OCI-LY1 (cell line): Measurements from ENCODE around the gene KIAA2012.

Source experiments
- EZH2 ChIP-seq: fragments of 200-600 bp; sonication (generic), shearing (Covaris generic); IDR thresholded peaks from 2 replicates; pipeline ENCODE4 v1.8.0; 2017; ENCODE audit warnings: borderline replicate concordance, mixed run types, mild to moderate bottlenecking, antibody characterized with exemption, low read length, moderate library complexity, mixed read lengths
- TF ChIP-seq, protein P1 (sequence below): fragments of 200-600 bp; sonication (generic), shearing (Covaris generic); IDR thresholded peaks from 2 replicates; pipeline ENCODE4 v1.5.1; 2017; ENCODE audit warnings: mild to moderate bottlenecking, antibody characterized with exemption, low read length, moderate library complexity, mixed read lengths

DNA sequence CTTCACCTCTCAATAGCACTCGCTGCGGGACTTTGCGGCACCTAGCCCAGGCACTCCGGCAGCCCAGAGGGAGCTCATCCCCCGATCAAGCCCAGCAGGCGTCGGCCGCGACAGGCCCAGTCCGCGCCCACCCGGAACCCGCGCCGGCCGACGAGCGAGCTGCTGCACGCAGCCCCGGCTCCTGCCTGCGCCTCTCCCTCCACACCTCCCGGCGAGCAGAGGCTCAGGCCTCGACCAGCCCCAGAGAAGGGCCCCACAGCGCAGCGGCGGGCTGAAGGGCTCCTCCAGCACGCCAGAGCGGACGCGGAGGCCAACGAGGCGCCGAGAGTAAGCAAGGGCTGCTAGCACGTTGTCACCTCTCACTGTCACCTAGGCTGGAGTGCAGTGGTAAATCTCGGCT, 63.5 kb downstream of the KIAA2012 start:
- TF ChIP-seq, protein P1, sequence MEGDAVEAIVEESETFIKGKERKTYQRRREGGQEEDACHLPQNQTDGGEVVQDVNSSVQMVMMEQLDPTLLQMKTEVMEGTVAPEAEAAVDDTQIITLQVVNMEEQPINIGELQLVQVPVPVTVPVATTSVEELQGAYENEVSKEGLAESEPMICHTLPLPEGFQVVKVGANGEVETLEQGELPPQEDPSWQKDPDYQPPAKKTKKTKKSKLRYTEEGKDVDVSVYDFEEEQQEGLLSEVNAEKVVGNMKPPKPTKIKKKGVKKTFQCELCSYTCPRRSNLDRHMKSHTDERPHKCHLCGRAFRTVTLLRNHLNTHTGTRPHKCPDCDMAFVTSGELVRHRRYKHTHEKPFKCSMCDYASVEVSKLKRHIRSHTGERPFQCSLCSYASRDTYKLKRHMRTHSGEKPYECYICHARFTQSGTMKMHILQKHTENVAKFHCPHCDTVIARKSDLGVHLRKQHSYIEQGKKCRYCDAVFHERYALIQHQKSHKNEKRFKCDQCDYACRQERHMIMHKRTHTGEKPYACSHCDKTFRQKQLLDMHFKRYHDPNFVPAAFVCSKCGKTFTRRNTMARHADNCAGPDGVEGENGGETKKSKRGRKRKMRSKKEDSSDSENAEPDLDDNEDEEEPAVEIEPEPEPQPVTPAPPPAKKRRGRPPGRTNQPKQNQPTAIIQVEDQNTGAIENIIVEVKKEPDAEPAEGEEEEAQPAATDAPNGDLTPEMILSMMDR, result no peak
- no peak for TF ChIP-seq EZH2
